AG08396 (cell line): Measurements from ENCODE around the gene DNAH3.
"Not testable (repeated sequence)": the region's sequence is repeated elsewhere in the genome, so short reads cannot be mapped to it uniquely, and the experiment has no call there.

Source experiments
- DNase-seq: peaks from one replicate; pipeline ENCODE4 v3.0.0; 2012; ENCODE audit warnings: low spot score, mixed read lengths

DNAH3 gene

DNA sequence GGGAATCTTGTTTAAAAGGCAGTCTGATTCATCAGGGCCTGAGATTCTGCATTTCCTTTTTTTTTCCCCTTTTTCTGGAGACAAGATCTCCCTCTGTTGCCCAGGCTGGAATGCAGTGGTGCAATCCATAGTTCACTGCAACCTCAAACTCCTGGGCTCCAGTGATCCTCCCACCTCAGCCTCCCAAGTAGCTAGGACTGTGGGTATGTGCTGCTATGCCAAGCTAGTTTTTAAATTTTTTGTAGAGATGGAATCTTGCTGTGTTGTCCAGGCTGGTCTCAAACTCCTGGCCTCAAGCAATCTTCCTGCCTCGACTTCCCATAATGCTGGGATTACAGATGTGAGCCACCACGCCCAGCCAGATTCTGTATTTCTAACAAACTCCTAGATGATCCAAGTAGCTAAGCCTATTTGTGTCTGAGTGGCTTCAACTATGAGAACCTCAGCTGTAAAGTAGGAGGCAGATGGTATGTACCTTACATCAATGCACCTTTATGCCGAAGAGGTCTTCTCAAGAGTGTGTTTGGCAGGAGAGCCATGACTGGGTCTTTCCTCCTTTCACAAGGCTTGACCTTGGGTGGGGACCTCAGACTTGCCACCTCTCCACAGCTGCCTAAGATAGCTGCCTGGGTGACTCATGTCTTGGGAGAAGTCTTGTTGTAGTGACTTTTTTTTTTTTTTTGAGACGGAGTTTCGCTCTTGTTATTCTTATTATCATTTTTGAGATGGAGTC lies 18.8 kb upstream of the DNAH3 start:
- peak; percentile 28 for DNase-seq

DNA sequence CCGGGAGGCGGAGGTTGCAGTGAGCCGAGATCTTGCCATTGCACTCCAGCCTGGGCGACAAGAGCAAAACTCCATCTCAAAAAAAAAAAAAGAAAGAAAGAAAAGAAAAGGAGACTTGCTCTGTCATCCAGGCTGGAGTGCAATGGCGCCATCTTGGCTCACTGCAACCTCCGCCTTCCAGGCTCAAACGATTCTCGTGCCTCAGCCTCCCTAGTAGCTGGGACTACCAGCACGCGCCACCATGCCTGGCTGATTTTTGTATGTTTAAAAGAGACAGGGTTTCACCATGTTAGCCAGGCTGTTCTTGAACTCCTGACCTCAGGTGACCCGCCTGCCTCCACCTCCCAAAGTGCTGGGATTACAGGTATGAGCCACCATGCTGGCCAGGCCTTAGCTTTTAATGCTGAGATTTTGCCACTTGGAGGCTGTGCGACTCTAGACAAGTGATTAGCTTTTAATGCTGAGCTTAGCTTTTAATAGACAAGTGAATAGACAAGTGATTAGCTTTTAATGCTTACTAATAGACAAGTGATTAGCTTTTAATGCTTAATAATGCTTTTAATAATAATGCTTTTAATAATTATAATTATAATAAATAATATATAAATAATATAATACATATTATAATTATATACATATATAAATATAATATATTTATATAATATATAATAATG lies 17.4 kb upstream of the DNAH3 start:
- DNase-seq: no peak

DNA sequence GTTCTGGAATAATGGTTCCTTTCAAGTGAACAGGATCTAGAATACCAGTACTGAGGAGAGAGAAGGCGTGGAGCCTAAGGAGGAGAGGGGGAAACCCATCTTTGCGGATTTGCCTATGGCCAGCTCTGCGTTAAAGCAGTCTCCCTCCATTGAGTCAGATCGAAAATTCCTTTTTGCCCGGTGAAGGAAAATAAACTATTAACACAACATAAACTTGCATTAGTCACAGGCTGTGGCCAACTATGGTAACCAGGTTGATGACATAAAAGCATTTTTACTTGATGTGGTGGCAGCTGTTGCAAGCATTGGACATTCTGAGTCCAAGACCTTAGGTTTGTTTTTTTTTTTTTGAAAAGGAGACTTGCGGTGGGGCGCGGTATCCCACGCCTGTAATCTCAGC lies 16.7 kb upstream of the DNAH3 start:
- peak; percentile 78 for DNase-seq

DNA sequence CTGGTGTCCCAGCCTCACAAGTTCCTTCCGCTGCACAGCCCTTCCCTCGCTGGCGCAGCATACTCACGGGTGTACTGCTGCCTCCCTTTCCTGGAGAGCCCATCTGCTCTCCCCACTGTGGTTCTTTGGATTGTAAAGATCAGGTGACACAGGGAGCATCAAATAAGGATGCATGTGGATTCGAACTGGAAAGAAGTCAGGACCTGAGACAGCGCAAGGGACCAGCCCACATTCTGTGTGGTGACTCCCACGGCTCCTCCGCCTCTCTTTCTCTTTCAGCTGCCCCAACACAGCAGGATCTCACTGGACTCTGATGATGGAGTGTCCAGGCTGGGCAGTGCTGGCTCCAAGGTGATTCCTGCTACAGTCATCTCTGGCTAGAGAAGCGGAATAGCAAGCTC lies 15.9 kb upstream of the DNAH3 start:
- peak; percentile 34 for DNase-seq

- DNase-seq: no peak
Measured at GRCh38 chr16:21164521-21165168, 14.0 kb upstream of the DNAH3 start.

DNA sequence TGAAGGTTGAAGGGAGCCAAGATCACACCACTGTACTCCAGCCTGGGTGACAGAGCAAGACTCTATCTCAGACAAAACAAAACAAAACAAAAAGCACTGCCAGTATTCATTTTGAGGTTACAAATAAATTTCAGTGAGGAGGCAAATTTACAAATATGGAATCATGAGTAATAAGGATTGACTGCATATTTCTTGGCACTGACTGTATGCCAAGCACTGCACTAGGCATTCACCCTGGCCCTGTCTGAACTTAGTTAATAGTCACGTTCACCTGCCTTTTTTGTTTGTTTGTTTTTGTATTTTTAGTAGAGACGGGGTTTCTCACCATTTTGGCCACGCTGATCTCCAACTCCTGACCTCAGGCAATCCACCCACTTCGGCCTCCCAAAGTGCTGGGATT lies 12.9 kb upstream of the DNAH3 start:
- DNase-seq: no peak

- DNase-seq: no peak
Measured at GRCh38 chr16:21162661-21163151, 12.1 kb upstream of the DNAH3 start.

DNA sequence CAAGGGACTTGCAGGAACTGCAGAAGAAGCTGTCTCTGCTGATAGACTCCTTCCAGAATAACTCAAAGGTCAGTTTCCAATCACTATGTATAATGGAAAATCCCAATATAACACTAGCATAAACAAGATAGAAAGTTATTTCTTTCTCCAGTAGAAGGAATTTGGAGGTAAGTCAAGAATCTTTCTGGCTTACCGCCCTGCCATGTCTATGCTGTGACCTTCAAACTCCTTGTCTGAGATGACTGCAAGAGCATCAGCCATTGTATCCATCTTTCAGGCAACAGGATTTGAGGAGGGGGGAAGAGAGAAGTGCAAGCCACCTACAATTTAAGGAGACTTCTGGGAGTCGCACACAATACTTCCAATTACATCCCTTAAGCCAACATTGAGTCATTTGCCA lies 10.6 kb upstream of the DNAH3 start:
- DNase-seq: peak; percentile 32

DNA sequence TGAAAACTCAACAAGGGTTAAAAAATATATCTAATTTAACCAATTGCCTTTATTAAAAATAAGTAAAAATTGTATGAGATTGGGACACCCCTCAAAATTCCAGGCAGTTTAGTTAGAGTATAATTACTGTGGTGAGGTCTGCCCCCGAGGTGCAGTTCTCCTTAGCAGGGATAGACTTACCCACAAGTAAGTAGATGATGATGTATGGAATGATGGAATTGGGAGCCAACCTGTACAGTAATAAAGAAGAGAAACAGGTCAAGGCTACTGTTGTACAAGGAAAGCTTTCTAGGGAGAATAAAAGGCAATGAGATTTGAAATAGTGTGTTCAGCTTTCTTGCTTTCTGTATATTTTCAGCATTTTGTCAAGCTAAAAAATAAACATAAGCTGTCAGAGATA lies 9.6 kb upstream of the DNAH3 start:
- no peak for DNase-seq

DNA sequence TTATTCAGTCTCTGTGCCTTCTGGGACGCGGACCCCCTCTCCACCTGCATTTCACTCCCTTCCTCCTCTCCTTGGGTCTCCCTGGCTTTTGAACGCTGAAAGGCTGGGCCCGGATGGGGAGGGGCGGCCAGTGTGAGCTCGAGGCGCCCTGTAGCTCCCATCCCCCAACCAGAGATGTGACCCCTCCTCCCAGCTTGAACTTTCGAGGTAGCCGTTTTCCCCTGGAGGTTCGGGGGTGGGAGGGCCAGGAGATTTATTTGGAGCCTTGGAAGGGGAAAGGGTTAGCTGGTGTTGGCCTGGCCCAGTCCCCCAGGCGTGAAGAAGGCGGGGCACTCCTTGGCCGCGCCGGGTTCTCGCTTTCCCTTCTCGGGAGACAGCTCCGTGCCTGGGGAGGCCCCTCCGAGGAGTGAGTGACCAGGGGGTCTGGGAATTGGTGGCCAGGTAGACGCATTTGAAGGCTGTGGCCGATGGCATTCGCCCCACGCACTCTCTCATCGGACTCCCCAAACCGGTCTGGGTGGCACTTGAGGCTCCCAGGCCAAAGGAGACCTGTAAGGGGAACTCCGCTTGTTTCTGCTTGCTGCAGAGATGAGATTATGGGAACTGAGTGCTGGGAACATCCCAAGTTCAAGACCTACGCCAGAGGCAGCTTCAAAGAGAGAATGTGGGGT lies 8.8 kb upstream of the DNAH3 start:
- DNase-seq: peak; percentile 39

- peak; percentile 92 for DNase-seq
Measured at GRCh38 chr16:21158208-21159110, 7.8 kb upstream of the DNAH3 start, which contains the start of gene LDAF1. Gene LDAF1, plus strand, starts transcription at chr16:21158674. Its CDS starts 2,509 bp downstream, at chr16:21161183.

DNA sequence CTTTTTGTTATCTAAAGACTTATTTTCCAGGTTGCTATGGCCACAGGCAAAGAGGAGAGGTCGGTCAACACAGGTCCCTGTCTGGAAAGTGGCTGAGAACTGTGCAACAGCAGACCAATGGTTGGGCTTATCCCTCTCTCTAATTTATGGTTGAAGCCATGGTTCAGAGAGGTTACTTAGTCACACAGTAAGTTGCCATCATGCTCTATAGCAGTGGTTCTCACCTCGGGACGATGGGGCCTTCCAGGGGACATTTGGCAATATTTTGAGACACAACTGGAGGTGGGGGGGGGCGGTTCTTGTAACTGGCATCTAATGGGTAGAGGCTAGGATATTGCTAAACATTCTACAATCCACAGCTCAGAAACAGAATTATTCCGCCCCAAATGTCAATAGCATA lies 7.0 kb upstream of the DNAH3 start:
- DNase-seq: no peak

DNA sequence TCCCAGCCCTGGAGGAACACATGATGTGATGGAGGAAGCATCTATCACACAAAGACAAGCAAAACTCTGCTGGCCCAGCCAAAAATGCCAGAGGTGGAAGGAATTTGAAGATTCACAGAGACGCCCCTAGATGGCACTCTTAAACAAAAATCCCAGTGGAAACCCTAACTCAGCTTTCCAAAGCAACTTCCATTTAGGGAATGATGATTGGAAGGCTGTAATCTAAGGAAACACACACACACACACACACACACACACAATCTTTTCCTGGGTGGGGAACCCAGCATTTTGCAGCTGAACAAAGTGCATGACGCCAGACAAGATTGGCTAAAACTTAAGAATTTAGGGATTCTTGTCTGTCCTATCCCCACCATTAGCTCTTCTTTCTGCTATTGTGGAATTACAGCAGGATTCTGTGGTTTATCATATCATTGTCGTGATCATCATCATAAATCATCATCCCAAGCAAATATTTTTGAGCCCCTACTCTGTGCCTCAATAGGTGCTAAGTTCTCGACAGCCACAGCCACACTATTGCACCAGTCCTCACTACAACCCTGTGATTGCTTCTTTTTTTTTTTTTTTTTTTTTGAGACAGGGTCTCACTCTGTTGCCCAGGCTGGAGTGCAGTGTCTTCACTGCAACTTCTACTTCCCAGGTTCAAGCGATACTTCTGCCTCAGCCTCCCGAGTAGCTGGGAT lies 6.3 kb upstream of the DNAH3 start:
- peak; percentile 90 for DNase-seq

- not testable (repeated sequence) for DNase-seq
Measured at GRCh38 chr16:21156011-21156410, 5.4 kb upstream of the DNAH3 start.

DNA sequence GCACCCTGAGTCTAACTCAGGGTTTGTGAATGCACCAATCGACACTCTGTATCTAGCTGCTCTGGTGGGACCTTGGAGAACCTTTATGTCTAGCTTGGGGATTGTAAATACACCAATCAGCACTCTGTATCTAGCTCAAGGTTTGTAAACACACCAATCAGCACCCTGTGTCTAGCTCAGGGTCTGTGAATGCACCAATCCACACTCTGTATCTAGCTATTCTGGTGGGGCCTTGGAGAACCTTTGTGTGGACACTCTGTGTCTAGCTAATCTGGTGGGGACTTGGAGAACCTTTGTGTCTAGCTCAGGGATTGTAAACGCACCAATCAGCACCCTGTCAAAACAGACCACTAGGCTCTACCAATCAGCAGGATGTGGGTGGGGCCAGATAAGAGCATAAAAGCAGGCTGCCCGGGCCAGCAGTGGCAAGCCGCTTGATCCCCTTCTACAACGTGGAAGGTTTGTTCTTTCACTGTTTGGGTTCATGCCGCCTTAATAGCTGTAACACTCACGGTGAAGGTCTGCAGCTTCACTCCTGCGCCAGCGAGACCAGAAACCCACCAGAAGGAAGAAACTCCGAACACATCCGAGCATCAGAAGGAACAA lies 2.6 kb upstream of the DNAH3 start:
- not testable (repeated sequence) for DNase-seq

DNA sequence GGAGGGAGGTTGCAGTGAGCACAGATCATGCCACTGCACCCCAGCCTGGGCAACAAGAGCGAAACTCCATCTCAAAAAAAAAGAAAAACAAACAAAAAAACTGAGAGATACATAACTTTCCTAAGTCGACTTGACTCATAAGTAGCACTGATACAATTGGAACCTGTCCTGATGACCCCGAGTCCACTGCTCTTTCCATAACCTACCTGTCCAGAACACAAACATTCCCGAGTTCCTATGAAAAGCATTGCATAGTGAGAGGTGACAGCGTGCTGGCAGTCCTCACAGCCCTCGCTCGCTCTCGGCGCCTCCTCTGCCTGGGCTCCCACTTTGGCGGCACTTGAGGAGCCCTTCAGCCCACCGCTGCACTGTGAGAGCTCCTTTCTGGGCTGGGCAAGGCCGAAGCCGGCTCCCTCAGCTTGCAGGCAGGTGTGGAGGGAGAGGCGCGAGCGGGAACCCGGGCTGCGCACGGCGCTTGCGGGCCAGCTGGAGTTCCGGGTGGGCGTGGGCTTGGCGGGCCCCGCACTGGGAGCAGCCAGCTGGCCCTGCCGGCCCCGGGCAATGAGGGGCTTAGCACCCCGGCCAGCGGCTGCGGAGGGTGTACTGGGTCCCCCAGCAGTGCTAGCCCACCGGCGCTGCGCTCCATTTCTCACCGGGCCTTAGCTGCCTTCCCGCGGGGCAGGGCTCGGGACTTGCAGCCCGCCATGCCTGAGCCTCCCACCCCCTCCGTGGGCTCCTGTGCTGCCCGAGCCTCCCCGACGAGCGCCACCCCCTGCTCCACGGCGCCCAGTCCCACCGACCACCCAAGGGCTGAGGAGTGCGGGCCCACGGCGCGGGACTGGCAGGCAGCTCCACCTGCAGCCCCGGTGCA lies 1.7 kb upstream of the DNAH3 start:
- DNase-seq: not testable (repeated sequence)

DNA sequence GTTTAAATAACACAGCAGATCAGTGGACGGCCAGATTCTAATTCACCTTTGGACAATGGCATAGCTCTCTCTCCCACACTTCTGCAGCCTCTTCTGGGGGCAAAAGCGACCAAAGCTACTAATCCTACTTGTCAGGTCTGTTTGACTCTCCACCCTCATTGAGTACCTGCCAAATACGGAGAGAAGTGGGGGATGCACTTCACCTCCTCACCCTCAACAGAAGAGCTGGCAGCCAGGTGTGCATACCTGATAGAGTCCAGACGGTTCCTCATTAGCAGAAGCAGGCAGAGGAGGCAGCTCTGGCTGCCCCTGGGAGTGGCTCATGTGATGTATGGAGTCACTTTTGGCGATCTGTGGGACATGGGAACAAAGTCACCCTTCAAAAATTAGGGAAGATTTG lies 4.9 kb downstream of the DNAH3 start:
- no peak for DNase-seq

- DNase-seq: no peak
Measured at GRCh38 chr16:21134053-21134452, 16.6 kb downstream of the DNAH3 start.

- no peak for DNase-seq
Measured at GRCh38 chr16:21130811-21131210, 19.8 kb downstream of the DNAH3 start.
